Measurements from ENCODE around the gene HSCB. TPM values are rescaled to one million over a fixed set of nuclear protein-coding genes. Genes with fewer than 3 reads are reported as not detected.

HSCB gene
- total RNA-seq, 1 experiment from 2014 or later = 21.2 TPM

Other genes starting within 250 kb of the HSCB start
- 12.6 and 13.6 TPM in 2 replicates for gene TTC28, start 62.2 kb upstream of the HSCB start, total RNA-seq (2021)
- 54.4 and 61.1 TPM in 2 replicates for gene CHEK2, start 219 bp upstream of the HSCB start, total RNA-seq (2021)
- gene CCDC117, start 30.7 kb downstream of the HSCB start, total RNA-seq (2021) = 40.0 and 41.4 TPM in 2 replicates
- gene XBP1, start 58.5 kb downstream of the HSCB start, total RNA-seq (2021) = 114 and 116 TPM in 2 replicates
- 20.5 and 20.6 TPM in 2 replicates for gene ZNRF3, start 141.5 kb downstream of the HSCB start, total RNA-seq (2021)